H1 (cell line): ENCODE measurements around the gene LRCH1. TPM values are rescaled to one million over a fixed set of nuclear protein-coding genes. Genes with fewer than 3 reads are reported as not detected.

Experiments used
- CTCF ChIA-PET: fragments of 300-600 bp; sonication (Branson Sonifier 250); formaldehyde crosslinking; loops from one replicate; lab custom pipeline; 2021; ENCODE audit not compliant: partially characterized antibody; lab: Charles Lee
- POLR2A ChIA-PET: fragments of 300-600 bp; sonication (Branson Sonifier 250); formaldehyde crosslinking; loops from one replicate; lab custom pipeline; 2021; ENCODE audit warnings: inconsistent platforms; ENCODE audit not compliant: partially characterized antibody; lab: Charles Lee
- DNase-seq, 2 experiments: peaks; one replicate each; pipeline versions ENCODE4 v3.0.0 to v3.0.0-alpha.2; 2010 to 2022; ENCODE audit warnings: low spot score in 2 of 2, low read depth in 1 of 2, mixed read lengths in 1 of 2
- FAIRE-seq: peaks from 2 replicates; lab custom pipeline; 2011; peaks lifted over from hg19 to GRCh38; lab: Jason Lieb, UNC
- H2AFZ ChIP-seq: 2 replicates; pipeline ENCODE4 v1.8.1; 2012; ENCODE audit warnings: low read length, inconsistent platforms
- H2AK5ac ChIP-seq: 2 replicates; pipeline ENCODE4 v1.6.1; 2013; ENCODE audit warnings: low read depth, low read length
- H2BK120ac ChIP-seq: replicated peaks from 2 replicates; pipeline ENCODE3; 2013; ENCODE audit warnings: low read depth, low read length, inconsistent platforms
- H2BK12ac ChIP-seq: 2 replicates; pipeline ENCODE4 v1.6.1; 2013; ENCODE audit warnings: low read depth, low read length
- H2BK15ac ChIP-seq: 2 replicates; pipeline ENCODE4 v1.6.1; 2013; ENCODE audit warnings: low read length
- H2BK20ac ChIP-seq: 2 replicates; pipeline ENCODE4 v1.6.1; 2013; ENCODE audit warnings: low read length
- H2BK5ac ChIP-seq: 2 replicates; pipeline ENCODE4 v1.6.1; 2013; ENCODE audit warnings: low read depth, low read length
- H3K14ac ChIP-seq: 2 replicates; pipeline ENCODE4 v1.6.1; 2013; ENCODE audit warnings: inconsistent platforms; ENCODE audit not compliant: insufficient read length
- H3K18ac ChIP-seq: 2 replicates; pipeline ENCODE4 v1.6.1; 2013; ENCODE audit warnings: low read length; ENCODE audit errors: extremely low read depth
- H3K23ac ChIP-seq: 2 replicates; pipeline ENCODE4 v1.6.1; 2013; ENCODE audit warnings: inconsistent platforms; ENCODE audit not compliant: insufficient read length
- H3K23me2 ChIP-seq: 2 replicates; pipeline ENCODE4 v1.6.1; 2013; ENCODE audit warnings: low read depth, low read length
- H3K27ac ChIP-seq: 2 replicates; pipeline ENCODE4 v1.6.1; 2011; ENCODE audit warnings: low read depth, low read length, inconsistent platforms
- H3K27me3 ChIP-seq, 4 experiments: replicated peaks in 1 of 4; 1 replicate in 1 of 4; 2 replicates in 3 of 4; pipeline versions ENCODE4 v1.6.1 to v1.8.1; 2011 to 2013; ENCODE audit warnings: low read length in 3 of 4, mild to moderate bottlenecking in 3 of 4, inconsistent platforms in 2 of 4, mixed read lengths in 2 of 4, moderate library complexity in 1 of 4; ENCODE audit not compliant: control insufficient read depth in 3 of 4, insufficient read depth in 3 of 4; ENCODE audit errors: extremely low read depth in 1 of 4
- H3K36me3 ChIP-seq, 4 experiments: 2 replicates each; pipeline versions ENCODE4 v1.6.1 to v1.8.1; 2011 to 2013; ENCODE audit warnings: mild to moderate bottlenecking in 4 of 4, low read length in 3 of 4, moderate library complexity in 2 of 4, control low read depth in 1 of 4, inconsistent platforms in 1 of 4; ENCODE audit not compliant: insufficient read depth in 4 of 4, control insufficient read depth in 2 of 4
- H3K4ac ChIP-seq: replicated peaks from 2 replicates; pipeline ENCODE3; 2013; ENCODE audit warnings: low read length, low read depth, mixed read lengths, inconsistent platforms; ENCODE audit not compliant: insufficient read length
- H3K4me1 ChIP-seq, 4 experiments: replicated peaks in 1 of 4; 1 replicate in 1 of 4; 2 replicates in 3 of 4; pipeline versions ENCODE4 v1.6.1 to v1.8.1; 2011 to 2013; ENCODE audit warnings: low read length in 3 of 4, inconsistent platforms in 2 of 4, mixed read lengths in 1 of 4; ENCODE audit not compliant: insufficient read depth in 4 of 4, control insufficient read depth in 3 of 4
- H3K4me2 ChIP-seq, 2 experiments: 2 replicates each; pipeline versions ENCODE4 v1.6.1 to v1.8.1; 2011 to 2013; ENCODE audit warnings: low read depth in 2 of 2, low read length in 2 of 2, control low read depth in 1 of 2, inconsistent platforms in 1 of 2, mild to moderate bottlenecking in 1 of 2; ENCODE audit not compliant: insufficient read depth in 1 of 2
- H3K4me3 ChIP-seq, 4 experiments: fragments of 200-600, 300-600 bp in 1 of 4; sonication (generic), shearing (Covaris generic), sonication (Bioruptor Twin) in 1 of 4; 2 replicates each; pipeline versions ENCODE4 v1.5.1 to v1.8.1; 2011 to 2016; ENCODE audit warnings: low read length in 4 of 4, low read depth in 3 of 4, control low read depth in 2 of 4, inconsistent platforms in 2 of 4, mild to moderate bottlenecking in 2 of 4, mixed read lengths in 1 of 4, moderate library complexity in 1 of 4; ENCODE audit not compliant: insufficient read depth in 2 of 4; ENCODE audit errors: extremely low read depth in 1 of 4
- H3K56ac ChIP-seq: replicated peaks from 2 replicates; pipeline ENCODE3; 2013; ENCODE audit warnings: low read depth, mild to moderate bottlenecking, mixed read lengths, low read length, inconsistent platforms; ENCODE audit not compliant: insufficient read length
- H3K79me1 ChIP-seq: 2 replicates; pipeline ENCODE4 v1.6.1; 2013; ENCODE audit warnings: low read depth, low read length, control low read depth
- H3K79me2 ChIP-seq, 2 experiments: 2 replicates each; pipeline versions ENCODE4 v1.6.1 to v1.8.1; 2012 to 2013; ENCODE audit warnings: low read length in 2 of 2, mild to moderate bottlenecking in 2 of 2, inconsistent platforms in 1 of 2; ENCODE audit not compliant: insufficient read depth in 2 of 2, control insufficient read depth in 1 of 2
- H3K9ac ChIP-seq, 4 experiments: replicated peaks in 1 of 4; 1 replicate in 1 of 4; 2 replicates in 3 of 4; pipeline versions ENCODE4 v1.6.1 to v1.8.1; 2011 to 2013; ENCODE audit warnings: low read depth in 3 of 4, low read length in 3 of 4, control low read depth in 2 of 4, mild to moderate bottlenecking in 2 of 4, moderate library complexity in 2 of 4, inconsistent platforms in 1 of 4; ENCODE audit errors: extremely low read depth in 1 of 4
- H3K9me3 ChIP-seq, 2 experiments: 2 replicates each; pipeline versions ENCODE4 v1.6.1 to v1.8.1; 2012 to 2013; ENCODE audit warnings: mild to moderate bottlenecking in 2 of 2, moderate library complexity in 2 of 2, control low read depth in 1 of 2, inconsistent platforms in 1 of 2, low read depth in 1 of 2, low read length in 1 of 2, mixed read lengths in 1 of 2; ENCODE audit not compliant: insufficient read depth in 2 of 2
- H4K20me1 ChIP-seq, 2 experiments: replicated peaks in 1 of 2; 2 replicates each; pipeline versions ENCODE3 to v1.8.1; 2011 to 2013; ENCODE audit warnings: inconsistent platforms in 2 of 2, low read length in 2 of 2, mild to moderate bottlenecking in 1 of 2; ENCODE audit not compliant: insufficient read depth in 2 of 2, control insufficient read depth in 1 of 2
- H4K5ac ChIP-seq: 2 replicates; pipeline ENCODE4 v1.6.1; 2013; ENCODE audit warnings: low read length, low read depth, mixed read lengths, inconsistent platforms; ENCODE audit not compliant: insufficient read length
- H4K8ac ChIP-seq: 2 replicates; pipeline ENCODE4 v1.8.0; 2013; ENCODE audit warnings: mild to moderate bottlenecking, moderate library complexity, low read length, inconsistent platforms; ENCODE audit not compliant: insufficient read depth; ENCODE audit errors: extremely low read depth
- H4K91ac ChIP-seq: replicated peaks from 2 replicates; pipeline ENCODE3; 2013; ENCODE audit warnings: low read length, mixed read lengths, inconsistent platforms; ENCODE audit not compliant: insufficient read length
- CBX5 ChIP-seq: fragments of 300-800, 300-1000 bp; sonication (generic); IDR thresholded peaks from 2 replicates; pipeline ENCODE4 v1.7.1; 2016; ENCODE audit warnings: antibody characterized with exemption, low read length, low read depth
- CEBPB ChIP-seq: IDR thresholded peaks from 2 replicates; pipeline ENCODE4 v1.6.1; 2012; ENCODE audit warnings: low read depth, low read length
- CHD2 ChIP-seq: IDR thresholded peaks from 2 replicates; pipeline ENCODE4 v1.6.1; 2012; ENCODE audit warnings: low read length, improper control_type of control experiment
- HDAC6 ChIP-seq: IDR thresholded peaks from one replicate; pipeline ENCODE4 v1.7.1; 2012; ENCODE audit warnings: low read depth, mild to moderate bottlenecking, inconsistent platforms, low read length, moderate library complexity
- RAD21 ChIP-seq, 2 experiments: IDR thresholded peaks in 1 of 2; conservative IDR thresholded peaks in 1 of 2; 2 replicates each; pipeline ENCODE4 v1.6.1; 2011; ENCODE audit warnings: low read depth in 2 of 2, low read length in 2 of 2, improper control_type of control experiment in 1 of 2, inconsistent platforms in 1 of 2, mild to moderate bottlenecking in 1 of 2, moderate library complexity in 1 of 2
- RXRA ChIP-seq: IDR thresholded peaks from 2 replicates; pipeline ENCODE4 v1.6.1; 2011; ENCODE audit warnings: low read depth, mild to moderate bottlenecking, low read length, moderate library complexity; ENCODE audit not compliant: insufficient read depth
- SIX5 ChIP-seq: IDR thresholded peaks from 2 replicates; pipeline ENCODE4 v1.6.1; 2011; ENCODE audit warnings: mild to moderate bottlenecking, low read depth, low read length
- SP1 ChIP-seq: IDR thresholded peaks from 2 replicates; pipeline ENCODE4 v1.6.1; 2011; ENCODE audit warnings: low read depth, low read length
- TCF12 ChIP-seq: IDR thresholded peaks from 2 replicates; pipeline ENCODE4 v1.6.1; 2011; ENCODE audit warnings: low read depth, mild to moderate bottlenecking, low read length
- USF2 ChIP-seq: IDR thresholded peaks from 2 replicates; pipeline ENCODE4 v1.6.1; 2011; ENCODE audit warnings: low read length, improper control_type of control experiment
- ZNF274 ChIP-seq: IDR thresholded peaks from 2 replicates; pipeline ENCODE4 v1.7.0; 2012; ENCODE audit warnings: low read length, borderline replicate concordance; ENCODE audit errors: extremely low read depth
- WGBS, 2 experiments: shearing (Covaris generic) in 1 of 2; methylation state at CpG; one replicate each; pipeline versions ENCODE4 v1.1.6 to v1.1.7; 2013 to 2015; ENCODE audit warnings: low lambda C conversion rate in 2 of 2, mixed read lengths in 2 of 2, inconsistent platforms in 1 of 2, low coverage in 1 of 2, missing lambda C conversion rate in 1 of 2; ENCODE audit not compliant: insufficient replicate concordance in 2 of 2, insufficient coverage in 1 of 2, insufficient read length in 1 of 2; ENCODE audit errors: extremely low coverage in 1 of 2, missing lambda C conversion rate in 1 of 2; 5-methylcytosine and 5-hydroxymethylcytosine counted together
- polyA plus RNA-seq, 7 experiments: library from polyadenylated mRNA; depleted of rRNA in 3 of 7; stranded (reverse) in 5 of 7; unstranded in 2 of 7; fragments of >200 nt in 5 of 7; fragments of 200-250 nt in 2 of 7; gene quantifications; 1 replicate in 5 of 7; 2 replicates in 1 of 7; 4 replicates in 1 of 7; pipeline versions ENCODE4 v1.2.1 to v1.2.3, GENCODE V29; 2011 to 2013; ENCODE audit warnings: missing spikeins in 2 of 7, mixed read lengths in 2 of 7
- total RNA-seq: library from RNA; stranded (reverse); fragmentation: NEBNext Ultra II Directional; extraction: Animal tissue kit (Norgen Biotek cat#: 25700); gene quantifications from 2 replicates; pipeline ENCODE4 v1.2.1, GENCODE V29; 2021

The LRCH1 gene
- total and polyA plus RNA-seq, 2 of the 8 experiments (the other 6 are each of a cell fraction or from before 2014, with no cell fraction given) = 3.0 to 10.1 TPM

- Histone ChIP-seq H3K36me3 (peaks cover 0 to 3% (median under 1%) of the 10 kb centered on the region in 4 experiments; a peak in 1 of 8 replicates), H4K8ac (no peak overlapping the region), H3K4me3 (no peak overlapping the region), H4K5ac (no peak overlapping the region), H2BK15ac (no peak overlapping the region), H3K9me3 (no peaks in the 10 kb centered on the region), H2AFZ (no peak overlapping the region), H2BK20ac (no peak overlapping the region), H3K4ac (no peak overlapping the region), H2BK12ac (no peak overlapping the region), H2BK5ac (no peak overlapping the region), H3K9ac (no peak overlapping the region), H3K23me2 (no peaks in the 10 kb centered on the region), H3K79me1 (no peaks in the 10 kb centered on the region), H2BK120ac (no peak overlapping the region), H4K91ac (no peak overlapping the region), H3K79me2 (no peaks in the 10 kb centered on the region), H3K18ac (no peak overlapping the region), H3K27me3 (no peaks in the 10 kb centered on the region), H4K20me1 (no peaks in the 10 kb centered on the region), H3K56ac (no peak overlapping the region), H3K14ac (no peak overlapping the region), H3K4me2 (no peak overlapping the region), H3K4me1 (no peaks in the 10 kb centered on the region), H2AK5ac (no peak overlapping the region), H3K27ac (no peak overlapping the region), H3K23ac (no peak overlapping the region)
- WGBS, 2 experiments = 89% methylated on average over 8 of the region's 8 CpGs; no CpG with 5 or more reads in 1 of the 2 experiments
- ChIA-PET CTCF (interaction anchor here (0.6 to 8.5 kb wide), 17 partner anchors 12 to 248 kb away, joined by 3 to 64 read pairs (median 4); partner anchors contain the start of gene LRCH1), POLR2A (no interaction called here)
- DNase-seq = no peak
- no peak for FAIRE-seq
- TF ChIP-seq USF2 (no peak), RAD21 (IDR thresholded peaks at IDR 0.05 in 1 of 2, conservative IDR thresholded peaks at IDR 0.05 in 1 of 2; ENCODE audit: low read depth in 2 of 2, low read length in 2 of 2) (no peak), SIX5 (no peak), CEBPB (no peak), CHD2 (no peak), HDAC6 (no peak), ZNF274 (no peak), SP1 (no peak), CBX5 (no peak), TCF12 (no peak), RXRA (no peak)
These were observed 167.2 kb downstream of the LRCH1 start for GRCh38 chr13:46720189-46720588.
